Panc1 (cell line): ENCODE data around the gene S100A2. TPM values are rescaled to one million over a fixed set of nuclear protein-coding genes. Genes with fewer than 3 reads are reported as not detected.

Source experiments
- ATAC-seq: fragments of 200-7000 bp; cut with Tn5 transposase; 2 replicates; pipeline ENCODE4 v1.9.1; 2020; ENCODE audit warnings: mild to moderate bottlenecking, moderate library complexity
- BruUV-seq: library from RNA; stranded (reverse); fragments of 400-500 nt; replicated peaks from 2 replicates; lab custom pipeline; 2021; lab: Mats Ljungman, UMichigan
- CTCF ChIA-PET: fragments of 300-600 bp; sonication (Branson Sonifier 250); formaldehyde crosslinking; loops from one replicate; lab custom pipeline; 2022; ENCODE audit warnings: antibody characterized with exemption; lab: Charles Lee
- POLR2A ChIA-PET: fragments of 300-600 bp; sonication (Branson Sonifier 250); formaldehyde crosslinking; loops from one replicate; lab custom pipeline; 2022; ENCODE audit warnings: antibody characterized with exemption; lab: Charles Lee
- DNase-seq: peaks from one replicate; pipeline ENCODE4 v3.0.0-alpha.2; 2010; ENCODE audit warnings: low read depth, low spot score
- H3K27ac ChIP-seq: 2 replicates; pipeline ENCODE4 v1.5.1; 2011; ENCODE audit warnings: mild to moderate bottlenecking, low read length, inconsistent platforms
- H3K27me3 ChIP-seq: fragments of 200-500 bp; sonication (Bioruptor generic); 2 replicates; pipeline ENCODE4 v1.6.0; 2014; ENCODE audit warnings: low read length, inconsistent platforms; ENCODE audit not compliant: control insufficient read depth, insufficient read depth
- H3K36me3 ChIP-seq: fragments of 200-500 bp; sonication (Bioruptor generic); 2 replicates; pipeline ENCODE4 v1.5.1; 2014; ENCODE audit warnings: inconsistent platforms, mild to moderate bottlenecking, low read length, moderate library complexity; ENCODE audit not compliant: control insufficient read depth, insufficient read depth
- H3K4me1 ChIP-seq: 2 replicates; pipeline ENCODE4 v1.5.1; 2011; ENCODE audit warnings: inconsistent platforms, mild to moderate bottlenecking, low read length, moderate library complexity; ENCODE audit not compliant: control insufficient read depth, insufficient read depth
- H3K4me3 ChIP-seq, 2 experiments: 2 replicates each; pipeline ENCODE4 v1.5.1; 2011 to 2012; ENCODE audit warnings: low read depth in 2 of 2, low read length in 2 of 2, mild to moderate bottlenecking in 2 of 2, inconsistent platforms in 1 of 2, moderate library complexity in 1 of 2
- H3K9me3 ChIP-seq: fragments of 200-500 bp; sonication (Bioruptor generic); 2 replicates; pipeline ENCODE4 v1.5.1; 2014; ENCODE audit warnings: low read depth, mild to moderate bottlenecking, inconsistent platforms, low read length, moderate library complexity; ENCODE audit not compliant: control insufficient read depth, insufficient read depth
- POLR2AphosphoS5 ChIP-seq: IDR thresholded peaks from 2 replicates; pipeline ENCODE4 v1.6.1; 2012; ENCODE audit warnings: mild to moderate bottlenecking, low read depth, low read length, moderate library complexity
- SIN3A ChIP-seq: IDR thresholded peaks from 2 replicates; pipeline ENCODE4 v1.6.1; 2012; ENCODE audit warnings: low read depth, mild to moderate bottlenecking, low read length, moderate library complexity, borderline replicate concordance; ENCODE audit not compliant: insufficient read depth
- TCF7L2 ChIP-seq: IDR thresholded peaks from 2 replicates; pipeline ENCODE4 v1.6.1; 2011; ENCODE audit warnings: mild to moderate bottlenecking, low read depth, low read length, inconsistent platforms
- in situ Hi-C: cut with HindIII; loops from 2 replicates; pipeline ENCODE4 v1.10.0; 2016; ENCODE audit warnings: low sequenced_read_pairs, low pct_unique_long_range_greater_than_20kb
- intact Hi-C: fragments of 100-400 bp; cut with micrococcal nuclease; formaldehyde crosslinking; loops from one replicate; pipeline ENCODE4 v1.10.0; 2022; ENCODE audit not compliant: unreplicated experiment
- total RNA-seq: library from RNA; stranded (reverse); gene quantifications from one replicate; pipeline ENCODE4 v1.2.1, GENCODE V29; 2021; ENCODE audit not compliant: unreplicated experiment
- TF ChIP-seq, protein P1 (sequence below): fragments of 450-650 bp; IDR thresholded peaks from 2 replicates; pipeline ENCODE4 v1.5.1; 2017; ENCODE audit warnings: mild to moderate bottlenecking
- TF ChIP-seq, protein P2 (sequence below), 2 experiments: IDR thresholded peaks; 2 replicates each; pipeline ENCODE4 v1.6.1; 2011 to 2012; ENCODE audit warnings: low read depth in 2 of 2, control low read depth in 1 of 2, low read length in 1 of 2, mild to moderate bottlenecking in 1 of 2, moderate library complexity in 1 of 2; ENCODE audit not compliant: insufficient read depth in 1 of 2

Gene S100A2
- total RNA-seq, 1 experiment from 2014 or later = 6.2 TPM

DNA sequence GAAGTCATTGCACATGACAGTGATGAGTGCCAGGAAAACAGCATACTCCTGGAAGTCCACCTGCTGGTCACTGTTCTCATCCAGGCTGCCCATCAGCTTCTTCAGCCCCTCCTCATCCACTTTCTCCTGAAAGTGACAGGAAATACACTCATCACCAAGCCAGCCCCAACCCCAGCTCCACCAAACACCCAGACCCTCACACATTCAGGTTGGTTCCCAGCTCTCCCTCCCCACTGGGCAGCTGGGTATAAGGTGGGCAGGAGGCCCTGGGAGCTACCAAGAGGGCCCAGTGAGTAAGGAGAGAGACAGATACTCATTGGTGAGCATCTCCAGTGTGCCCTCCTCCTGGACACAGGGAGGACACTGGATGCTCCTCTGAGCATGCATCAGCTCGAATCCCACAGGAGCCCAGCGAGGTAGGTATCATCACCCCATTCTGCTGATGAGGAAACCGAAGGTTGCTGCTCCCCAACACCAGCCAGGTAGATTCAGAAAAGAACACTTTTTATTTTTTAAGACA lies 4.1 kb downstream of the S100A2 start:
- CTCF ChIA-PET = interaction anchor here (0.9 kb wide), 1 partner anchor 66 kb away, joined by 3 read pairs; no protein-coding TSS in a partner anchor
- peak overlapping the region; percentile 62 for H3K27ac ChIP-seq

GRCh38 chr1:153560771-153561465 lies 4.7 kb downstream of the S100A2 start:
- intact Hi-C loops (no loop called here), in situ Hi-C loops (no loop called here)
- POLR2A ChIA-PET = interaction anchor here (0.7 kb wide), 1 partner anchor 9 kb away, joined by 6 read pairs; no protein-coding TSS in a partner anchor
- Histone ChIP-seq H3K9me3 (no peaks in the 10 kb centered on the region), H3K4me1 (peaks cover 24% of the 10 kb centered on the region), H3K27me3 (no peaks in the 10 kb centered on the region), H3K36me3 (no peaks in the 10 kb centered on the region), H3K27ac (no peak overlapping the region), H3K4me3 (no peak overlapping the region)
- ATAC-seq (no peak), DNase-seq (no peak)
- TF ChIP-seq SIN3A = no peak
- no peak for TF ChIP-seq TCF7L2
- TF ChIP-seq POLR2AphosphoS5 = no peak
- TF ChIP-seq, protein P1, sequence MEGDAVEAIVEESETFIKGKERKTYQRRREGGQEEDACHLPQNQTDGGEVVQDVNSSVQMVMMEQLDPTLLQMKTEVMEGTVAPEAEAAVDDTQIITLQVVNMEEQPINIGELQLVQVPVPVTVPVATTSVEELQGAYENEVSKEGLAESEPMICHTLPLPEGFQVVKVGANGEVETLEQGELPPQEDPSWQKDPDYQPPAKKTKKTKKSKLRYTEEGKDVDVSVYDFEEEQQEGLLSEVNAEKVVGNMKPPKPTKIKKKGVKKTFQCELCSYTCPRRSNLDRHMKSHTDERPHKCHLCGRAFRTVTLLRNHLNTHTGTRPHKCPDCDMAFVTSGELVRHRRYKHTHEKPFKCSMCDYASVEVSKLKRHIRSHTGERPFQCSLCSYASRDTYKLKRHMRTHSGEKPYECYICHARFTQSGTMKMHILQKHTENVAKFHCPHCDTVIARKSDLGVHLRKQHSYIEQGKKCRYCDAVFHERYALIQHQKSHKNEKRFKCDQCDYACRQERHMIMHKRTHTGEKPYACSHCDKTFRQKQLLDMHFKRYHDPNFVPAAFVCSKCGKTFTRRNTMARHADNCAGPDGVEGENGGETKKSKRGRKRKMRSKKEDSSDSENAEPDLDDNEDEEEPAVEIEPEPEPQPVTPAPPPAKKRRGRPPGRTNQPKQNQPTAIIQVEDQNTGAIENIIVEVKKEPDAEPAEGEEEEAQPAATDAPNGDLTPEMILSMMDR = no peak
- TF ChIP-seq, protein P2, sequence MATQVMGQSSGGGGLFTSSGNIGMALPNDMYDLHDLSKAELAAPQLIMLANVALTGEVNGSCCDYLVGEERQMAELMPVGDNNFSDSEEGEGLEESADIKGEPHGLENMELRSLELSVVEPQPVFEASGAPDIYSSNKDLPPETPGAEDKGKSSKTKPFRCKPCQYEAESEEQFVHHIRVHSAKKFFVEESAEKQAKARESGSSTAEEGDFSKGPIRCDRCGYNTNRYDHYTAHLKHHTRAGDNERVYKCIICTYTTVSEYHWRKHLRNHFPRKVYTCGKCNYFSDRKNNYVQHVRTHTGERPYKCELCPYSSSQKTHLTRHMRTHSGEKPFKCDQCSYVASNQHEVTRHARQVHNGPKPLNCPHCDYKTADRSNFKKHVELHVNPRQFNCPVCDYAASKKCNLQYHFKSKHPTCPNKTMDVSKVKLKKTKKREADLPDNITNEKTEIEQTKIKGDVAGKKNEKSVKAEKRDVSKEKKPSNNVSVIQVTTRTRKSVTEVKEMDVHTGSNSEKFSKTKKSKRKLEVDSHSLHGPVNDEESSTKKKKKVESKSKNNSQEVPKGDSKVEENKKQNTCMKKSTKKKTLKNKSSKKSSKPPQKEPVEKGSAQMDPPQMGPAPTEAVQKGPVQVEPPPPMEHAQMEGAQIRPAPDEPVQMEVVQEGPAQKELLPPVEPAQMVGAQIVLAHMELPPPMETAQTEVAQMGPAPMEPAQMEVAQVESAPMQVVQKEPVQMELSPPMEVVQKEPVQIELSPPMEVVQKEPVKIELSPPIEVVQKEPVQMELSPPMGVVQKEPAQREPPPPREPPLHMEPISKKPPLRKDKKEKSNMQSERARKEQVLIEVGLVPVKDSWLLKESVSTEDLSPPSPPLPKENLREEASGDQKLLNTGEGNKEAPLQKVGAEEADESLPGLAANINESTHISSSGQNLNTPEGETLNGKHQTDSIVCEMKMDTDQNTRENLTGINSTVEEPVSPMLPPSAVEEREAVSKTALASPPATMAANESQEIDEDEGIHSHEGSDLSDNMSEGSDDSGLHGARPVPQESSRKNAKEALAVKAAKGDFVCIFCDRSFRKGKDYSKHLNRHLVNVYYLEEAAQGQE (IDR thresholded peaks at IDR 0.05; ENCODE audit: insufficient read depth in 1 of 2, low read depth in 2 of 2, low read length in 1 of 2) = no peak
- CTCF ChIA-PET = no interaction called here
- BruUV-seq = no TSS peak

More for the DNA sequence above, 4.1 kb downstream of the S100A2 start:
- intact Hi-C loops = no loop called here
- BruUV-seq = no TSS peak
- TF ChIP-seq POLR2AphosphoS5 = no peak
- TF ChIP-seq, protein P2 (IDR thresholded peaks at IDR 0.05; ENCODE audit: insufficient read depth in 1 of 2, low read depth in 2 of 2, low read length in 1 of 2) = no peak
- POLR2A ChIA-PET = no interaction called here
- Histone ChIP-seq H3K9me3 (no peaks in the 10 kb centered on the region), H3K4me3 (no peak overlapping the region), H3K36me3 (no peaks in the 10 kb centered on the region), H3K27me3 (no peaks in the 10 kb centered on the region), H3K4me1 (peaks cover 30% of the 10 kb centered on the region)
- DNase-seq = no peak
- in situ Hi-C loops = no loop called here
- ATAC-seq = no peak
